K562 (cell line): ENCODE data around the gene ITPR1. TPM values are rescaled to one million over a fixed set of nuclear protein-coding genes. Genes with fewer than 3 reads are reported as not detected.
A peak's percentile ranks its signal among the peaks of the same experiment; 100 is the strongest.

Experiments
- BDP1 ChIP-seq: IDR thresholded peaks from 3 replicates; pipeline ENCODE4 v1.6.1; 2011; ENCODE audit not compliant: insufficient read length, insufficient read depth
- DIDO1 ChIP-seq: fragments of 450-650 bp; IDR thresholded peaks from 2 replicates; pipeline ENCODE4 v1.6.1; 2016; ENCODE audit warnings: low read depth, missing biosample characterization, missing genetic modification characterization
- E2F6 ChIP-seq, 2 experiments: IDR thresholded peaks; 2 replicates each; pipeline ENCODE4 v1.6.1; 2011; ENCODE audit warnings: borderline replicate concordance in 1 of 2, control low read depth in 1 of 2, low read depth in 1 of 2, low read length in 1 of 2, mild to moderate bottlenecking in 1 of 2, mixed read lengths in 1 of 2, moderate library complexity in 1 of 2; ENCODE audit not compliant: insufficient read depth in 1 of 2, insufficient read length in 1 of 2, poor library complexity in 1 of 2, severe bottlenecking in 1 of 2; ENCODE audit errors: extremely low read depth in 1 of 2
- FOXJ2 ChIP-seq: fragments of 200-800 bp; sonication (Bioruptor generic); IDR thresholded peaks from 2 replicates; pipeline ENCODE4 v1.6.1; 2016; ENCODE audit warnings: missing genetic modification characterization, missing compliant biosample characterization
- FOXJ3 ChIP-seq: sonication (generic); formaldehyde crosslinking; IDR thresholded peaks from 2 replicates; pipeline ENCODE4 v1.4.0; 2020; ENCODE audit warnings: mild to moderate bottlenecking, missing genetic modification reagents
- KLF1 ChIP-seq: fragments of 450-650 bp; IDR thresholded peaks from 2 replicates; pipeline ENCODE4 v1.6.1; 2016; ENCODE audit warnings: missing genetic modification characterization, missing compliant biosample characterization
- MLLT1 ChIP-seq, 2 experiments: fragments of 450-650 bp; IDR thresholded peaks; 2 replicates each; pipeline ENCODE4 v1.6.1; 2016
- POLR2AphosphoS5 ChIP-seq: IDR thresholded peaks from 2 replicates; pipeline ENCODE4 v1.6.1; 2011; ENCODE audit warnings: mild to moderate bottlenecking, low read depth, low read length, moderate library complexity; ENCODE audit not compliant: control insufficient read depth, insufficient read depth
- PREB ChIP-seq: sonication (generic); formaldehyde crosslinking; IDR thresholded peaks from 2 replicates; pipeline ENCODE4 v1.8.1; 2023; ENCODE audit warnings: mild to moderate bottlenecking, missing genetic modification reagents
- RBM15 ChIP-seq: fragments of 200-400 bp; formaldehyde crosslinking; IDR thresholded peaks from 2 replicates; pipeline ENCODE4 v1.6.1; 2018; ENCODE audit warnings: mild to moderate bottlenecking, low read length, moderate library complexity; ENCODE audit not compliant: insufficient read depth
- RBM25 ChIP-seq: fragments of 200-400 bp; formaldehyde crosslinking; IDR thresholded peaks from 2 replicates; pipeline ENCODE4 v1.6.1; 2018; ENCODE audit warnings: low read length, low read depth, moderate library complexity; ENCODE audit not compliant: severe bottlenecking
- SMAD3 ChIP-seq: fragments of 450-650 bp; formaldehyde crosslinking; conservative IDR thresholded peaks from 2 replicates; pipeline ENCODE4 v1.4.0; 2020; ENCODE audit warnings: mild to moderate bottlenecking
- SMARCA4 ChIP-seq: fragments of 450-650 bp; IDR thresholded peaks from 2 replicates; pipeline ENCODE4 v1.6.1; 2016
- SNAPC5 ChIP-seq: fragments of 250-450 bp; sonication (Bioruptor Pico); IDR thresholded peaks from 2 replicates; pipeline ENCODE4 v1.8.0; 2021; ENCODE audit warnings: moderate library complexity, mild to moderate bottlenecking, inconsistent platforms
- ZC3H11A ChIP-seq: IDR thresholded peaks from 2 replicates; pipeline ENCODE4 v1.6.1; 2012; ENCODE audit warnings: low read depth, low read length, improper control_type of control experiment
- ZEB2 ChIP-seq: fragments of 450-650 bp; IDR thresholded peaks from 2 replicates; pipeline ENCODE4 v1.6.1; 2016
- ZNF384 ChIP-seq: IDR thresholded peaks from 2 replicates; pipeline ENCODE4 v1.6.1; 2012; ENCODE audit warnings: low read depth, low read length, improper control_type of control experiment
- ZNF408 ChIP-seq: fragments of 250-450 bp; sonication (Bioruptor Pico); IDR thresholded peaks from 2 replicates; pipeline ENCODE4 v1.4.0; 2020; ENCODE audit warnings: low read depth, mild to moderate bottlenecking, moderate library complexity
- ZNF609 ChIP-seq: sonication (generic); formaldehyde crosslinking; IDR thresholded peaks from 2 replicates; pipeline ENCODE4 v1.8.1; 2023; ENCODE audit warnings: missing genetic modification reagents, mild to moderate bottlenecking, borderline replicate concordance
- polyA plus RNA-seq, 8 experiments: library from polyadenylated mRNA; depleted of rRNA in 4 of 8; stranded (reverse) in 5 of 8; unstranded in 3 of 8; fragments of >200 nt; fragmentation: Nextera tagmentation in 2 of 8; fragmentation: Illumina TruSeq in 1 of 8; extraction: Ambion mirVana in 2 of 8; extraction: Trizol in 1 of 8; gene quantifications; 2 replicates each; pipeline versions ENCODE4 v1.2.1 to v1.2.3, GENCODE V29; 2011 to 2014; ENCODE audit warnings: inconsistent platforms in 1 of 8, missing spikeins in 1 of 8
- total RNA-seq, 7 experiments: library from RNA; depleted of rRNA in 6 of 7; stranded (reverse); fragments of >200 nt in 6 of 7; fragmentation: Illumina TruSeq in 2 of 7; extraction: Trizol in 2 of 7; gene quantifications; 2 replicates each; pipeline versions ENCODE4 v1.2.1 to v1.2.3, GENCODE V29; 2011 to 2021; ENCODE audit warnings: low replicate concordance in 1 of 7

The ITPR1 gene
- total and polyA plus RNA-seq, 9 of the 15 experiments (the other 6 are each of a cell fraction or from before 2014, with no cell fraction given) = 22.4 to 40.0 (median 27.4) TPM

- peak; percentile 15 to 32 for TF ChIP-seq E2F6 (IDR thresholded peaks at IDR 0.05; ENCODE audit: borderline replicate concordance in 1 of 2, extremely low read depth in 1 of 2, insufficient read depth in 1 of 2, insufficient read length in 1 of 2, low read depth in 1 of 2, low read length in 1 of 2, poor library complexity in 1 of 2, severe bottlenecking in 1 of 2)
- TF ChIP-seq FOXJ3 (CRISPR knock-in tag) = no peak
- no peak for TF ChIP-seq RBM15
- peak; percentile 87 for TF ChIP-seq KLF1 (tag)
- TF ChIP-seq ZNF384 = no peak
- no peak for TF ChIP-seq RBM25
- no peak for TF ChIP-seq DIDO1 (tag)
- peak; percentile 88 for TF ChIP-seq ZEB2
- no peak for TF ChIP-seq SNAPC5 (CRISPR knock-in tag)
- TF ChIP-seq ZNF609 (CRISPR knock-in tag) = no peak
- no peak for TF ChIP-seq BDP1
- TF ChIP-seq ZNF408 = no peak
- no peak; a peak in 1 of 4 replicates for TF ChIP-seq MLLT1 (IDR thresholded peaks at IDR 0.05)
- no peak; the same call in 1 of the 2 replicates for TF ChIP-seq SMAD3 (CRISPR knock-in tag)
- TF ChIP-seq POLR2AphosphoS5 = peak; percentile 87
- TF ChIP-seq PREB (CRISPR knock-in tag) = no peak
- peak; percentile 90 for TF ChIP-seq SMARCA4
- TF ChIP-seq FOXJ2 (tag) = no peak
- no peak for TF ChIP-seq ZC3H11A
Measured at GRCh38 chr3:4825436-4826236, 332.5 kb downstream of the ITPR1 start (continued).
